Neuron (in vitro differentiated cells): Measurements from ENCODE around the gene SMIM24.
"Not testable (repeated sequence)": the region's sequence is repeated elsewhere in the genome, so short reads cannot be mapped to it uniquely, and the experiment has no call there.

ENCODE experiments used
- H2AFZ ChIP-seq: one replicate; pipeline ENCODE4 v1.6.1; 2013; ENCODE audit warnings: low read depth, mild to moderate bottlenecking, inconsistent platforms, low read length, moderate library complexity
- H3K27me3 ChIP-seq: one replicate; pipeline ENCODE4 v1.6.1; 2013; ENCODE audit warnings: low read length; ENCODE audit not compliant: insufficient read depth
- H3K36me3 ChIP-seq: one replicate; pipeline ENCODE4 v1.6.1; 2013; ENCODE audit warnings: low read length; ENCODE audit not compliant: insufficient read depth
- H3K4me1 ChIP-seq: one replicate; pipeline ENCODE4 v1.6.1; 2013; ENCODE audit warnings: low read length; ENCODE audit not compliant: insufficient read depth
- H3K4me3 ChIP-seq: 2 replicates; pipeline ENCODE4 v1.5.1; 2013; ENCODE audit warnings: mild to moderate bottlenecking, low read length, moderate library complexity
- H3K9me3 ChIP-seq: one replicate; pipeline ENCODE4 v1.6.1; 2013; ENCODE audit warnings: low read length

The SMIM24 gene

GRCh38 chr19:3443840-3444694 lies 36.3 kb downstream of the SMIM24 start:
- Histone ChIP-seq H3K4me3 (peak overlapping the region; percentile 2), H3K27me3 (peaks cover 18% of the 10 kb centered on the region), H3K9me3 (no peaks in the 10 kb centered on the region), H2AFZ (no peak overlapping the region), H3K36me3 (no peaks in the 10 kb centered on the region), H3K4me1 (peaks cover 18% of the 10 kb centered on the region)

DNA sequence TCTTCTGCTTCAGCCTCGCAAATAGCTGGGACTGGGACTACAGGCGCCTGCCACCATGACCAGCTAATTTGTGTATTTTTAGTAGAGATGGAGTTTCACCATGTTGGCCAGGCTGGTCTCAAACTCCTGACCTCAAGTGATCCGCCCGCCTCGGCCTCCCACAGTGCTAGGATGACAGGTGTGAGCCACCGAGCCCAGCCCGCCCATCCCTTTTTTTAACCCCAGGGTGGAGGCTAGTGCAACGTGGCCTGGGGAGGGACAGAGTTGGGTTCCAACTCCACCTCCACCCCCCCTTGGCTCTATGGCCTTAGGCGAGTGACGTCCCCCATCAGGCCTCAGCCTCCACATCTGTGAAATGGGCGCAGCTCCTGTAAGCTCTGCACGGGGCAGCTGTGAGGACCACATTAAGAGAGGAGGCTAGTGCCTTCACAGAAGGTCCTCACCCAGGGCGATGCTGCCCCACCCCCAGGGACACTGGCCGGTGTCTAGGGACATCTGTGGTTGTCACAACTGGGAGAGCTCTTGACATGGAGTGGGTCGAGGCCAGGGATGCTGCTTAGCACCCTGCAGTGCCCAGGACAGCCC lies 37.7 kb downstream of the SMIM24 start:
- Histone ChIP-seq H3K9me3 (no peaks in the 10 kb centered on the region), H3K27me3 (peaks cover 11% of the 10 kb centered on the region), H2AFZ (no peak overlapping the region), H3K4me1 (peaks cover 18% of the 10 kb centered on the region), H3K4me3 (no peak overlapping the region), H3K36me3 (no peaks in the 10 kb centered on the region)

DNA sequence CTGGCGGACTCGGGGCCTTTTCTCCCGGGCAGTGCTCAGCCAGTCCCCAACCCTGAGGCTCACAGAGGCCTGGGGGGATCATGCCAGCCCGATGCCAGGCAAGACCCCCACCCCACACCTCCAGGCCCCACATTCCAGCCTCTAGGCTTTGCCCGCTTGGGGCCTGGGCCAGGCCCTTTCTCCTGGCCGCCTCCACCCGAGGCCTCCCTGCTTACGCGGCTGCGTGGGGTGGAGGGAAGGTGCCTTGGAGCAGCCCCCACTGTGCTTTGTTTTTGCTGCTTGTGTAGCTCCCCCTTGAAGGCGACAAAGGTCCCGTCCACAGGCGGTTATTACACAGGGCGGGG lies 38.4 kb downstream of the SMIM24 start:
- H3K4me1 ChIP-seq: peaks cover 18% of the 10 kb centered on the region
- peaks cover 8% of the 10 kb centered on the region for H3K27me3 ChIP-seq
- H2AFZ ChIP-seq: no peak overlapping the region
- no peaks in the 10 kb centered on the region for H3K36me3 ChIP-seq
- H3K9me3 ChIP-seq: no peaks in the 10 kb centered on the region
- no peak overlapping the region for H3K4me3 ChIP-seq

DNA sequence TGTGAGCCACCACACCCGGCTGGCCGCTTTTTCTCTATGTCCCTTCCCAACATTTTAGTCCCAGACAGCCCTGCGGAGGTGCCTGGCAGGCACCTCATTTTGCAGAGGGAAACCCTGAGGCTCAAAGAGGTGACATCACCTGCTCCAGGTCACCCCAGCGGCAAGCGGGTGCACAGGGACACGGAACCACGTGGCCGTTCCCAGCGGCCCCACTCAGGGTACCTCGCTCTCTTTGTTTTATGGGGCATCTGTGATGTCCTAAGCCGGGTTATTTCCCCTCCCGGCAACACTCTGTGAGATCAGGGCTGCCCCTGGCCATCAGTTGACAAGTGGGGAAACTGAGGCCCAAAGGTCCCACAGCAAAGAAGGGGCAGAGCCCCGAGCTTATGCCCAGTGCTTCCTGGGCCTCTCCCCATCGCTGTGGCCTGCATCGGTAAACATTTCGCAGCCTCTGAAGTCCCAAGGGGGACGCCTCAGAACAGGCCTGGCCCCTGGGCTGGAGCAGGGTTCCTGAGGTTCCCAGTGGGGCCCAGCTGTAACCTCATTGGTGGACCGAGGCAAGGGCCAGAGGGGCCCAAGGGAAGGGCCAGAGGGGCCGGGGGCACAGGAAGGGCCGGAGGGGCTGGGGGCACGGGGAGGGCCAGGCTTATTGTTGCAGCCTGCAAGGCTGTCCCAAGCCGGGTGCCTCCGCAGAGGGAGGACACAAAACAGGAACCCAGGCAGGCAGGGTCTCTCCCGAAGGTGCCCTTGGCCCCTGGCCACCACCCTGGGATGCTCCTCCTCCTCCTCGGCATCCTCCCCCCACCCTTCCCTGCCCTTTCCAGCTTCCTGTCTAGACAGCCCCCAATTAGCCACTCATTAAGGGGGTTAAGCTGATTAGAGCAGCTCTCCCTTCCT lies 39.0 kb downstream of the SMIM24 start:
- Histone ChIP-seq H3K4me1 (peaks cover 18% of the 10 kb centered on the region), H2AFZ (no peak overlapping the region), H3K27me3 (peaks cover 8% of the 10 kb centered on the region), H3K9me3 (no peaks in the 10 kb centered on the region), H3K4me3 (no peak overlapping the region), H3K36me3 (no peaks in the 10 kb centered on the region)

GRCh38 chr19:3440082-3440481 lies 40.2 kb downstream of the SMIM24 start:
- H3K36me3 ChIP-seq: no peaks in the 10 kb centered on the region

GRCh38 chr19:3434630-3435553 lies 45.4 kb downstream of the SMIM24 start:
- Histone ChIP-seq H3K27me3 (no peaks in the 10 kb centered on the region), H3K4me1 (peaks cover 3% of the 10 kb centered on the region), H3K9me3 (no peaks in the 10 kb centered on the region), H3K4me3 (peak overlapping the region; percentile 73), H2AFZ (peak overlapping the region; percentile 69), H3K36me3 (no peaks in the 10 kb centered on the region)

More at GRCh38 chr19:3440082-3440481, 40.2 kb downstream of the SMIM24 start:
- peaks cover 16% of the 10 kb centered on the region for H3K4me1 ChIP-seq
- no peak overlapping the region for H2AFZ ChIP-seq
- H3K9me3 ChIP-seq: no peaks in the 10 kb centered on the region
- H3K27me3 ChIP-seq: peaks cover 8% of the 10 kb centered on the region
- no peak overlapping the region for H3K4me3 ChIP-seq

DNA sequence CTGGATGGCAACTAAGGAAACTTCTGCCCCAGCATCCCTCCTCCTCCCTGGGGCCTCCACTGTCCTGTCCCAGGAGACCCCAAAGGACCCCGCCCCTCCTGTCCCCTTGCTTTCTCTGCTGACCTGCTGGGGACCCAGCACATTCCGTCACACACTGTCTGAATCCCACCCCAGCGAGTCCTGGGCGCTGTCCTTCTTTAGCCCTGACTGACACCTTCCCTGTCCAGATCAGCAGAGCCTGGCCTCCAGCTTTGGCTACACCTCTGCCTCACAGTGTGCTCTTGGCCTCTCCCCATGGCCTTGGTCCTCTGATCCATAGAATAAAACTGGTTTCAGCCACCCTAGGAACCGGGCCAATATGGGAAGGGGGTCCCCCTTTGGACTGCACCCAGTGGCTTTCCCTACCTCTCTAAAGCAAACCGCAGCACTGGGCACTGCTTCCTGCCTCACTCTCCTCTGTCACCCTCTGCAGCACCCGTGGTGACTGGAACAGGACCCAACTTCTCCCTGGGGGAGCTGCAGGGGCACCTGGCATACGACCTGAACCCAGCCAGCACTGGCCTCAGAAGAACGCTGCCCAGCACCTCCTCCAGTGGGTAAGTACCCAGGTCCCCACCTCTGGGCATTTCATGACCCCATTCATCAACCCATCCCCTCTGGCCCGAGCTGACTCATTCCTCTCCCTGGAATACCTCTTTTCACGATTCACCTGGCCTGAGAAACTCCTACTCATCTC lies 46.4 kb downstream of the SMIM24 start:
- Histone ChIP-seq H3K36me3 (no peaks in the 10 kb centered on the region), H3K4me1 (peaks cover 3% of the 10 kb centered on the region), H3K9me3 (no peaks in the 10 kb centered on the region), H3K27me3 (no peaks in the 10 kb centered on the region), H2AFZ (no peak overlapping the region), H3K4me3 (peak overlapping the region; percentile 73)

DNA sequence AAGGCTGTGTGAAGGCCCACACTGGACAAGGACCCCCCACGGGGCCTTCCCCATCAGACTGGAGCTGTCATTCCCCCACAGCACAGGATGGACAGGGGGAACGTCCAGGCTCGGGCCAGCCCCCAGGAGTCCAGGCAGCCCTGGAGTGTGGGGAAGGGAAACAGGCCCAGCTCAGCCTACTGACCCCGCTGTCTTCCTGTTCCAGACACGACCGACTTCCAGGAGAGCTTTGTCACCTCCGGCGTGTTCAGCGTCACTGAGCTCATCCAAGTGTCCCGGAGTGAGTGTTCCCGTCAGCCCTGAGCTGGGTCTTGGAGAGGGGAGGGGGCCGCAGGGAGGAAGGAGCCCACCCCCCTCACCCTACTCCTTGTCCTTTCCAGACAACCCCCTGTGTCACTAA lies 47.0 kb downstream of the SMIM24 start:
- no peaks in the 10 kb centered on the region for H3K9me3 ChIP-seq
- no peak overlapping the region for H3K4me3 ChIP-seq
- H2AFZ ChIP-seq: no peak overlapping the region
- peaks cover 3% of the 10 kb centered on the region for H3K4me1 ChIP-seq
- H3K36me3 ChIP-seq: no peaks in the 10 kb centered on the region
- H3K27me3 ChIP-seq: peaks cover 2% of the 10 kb centered on the region

DNA sequence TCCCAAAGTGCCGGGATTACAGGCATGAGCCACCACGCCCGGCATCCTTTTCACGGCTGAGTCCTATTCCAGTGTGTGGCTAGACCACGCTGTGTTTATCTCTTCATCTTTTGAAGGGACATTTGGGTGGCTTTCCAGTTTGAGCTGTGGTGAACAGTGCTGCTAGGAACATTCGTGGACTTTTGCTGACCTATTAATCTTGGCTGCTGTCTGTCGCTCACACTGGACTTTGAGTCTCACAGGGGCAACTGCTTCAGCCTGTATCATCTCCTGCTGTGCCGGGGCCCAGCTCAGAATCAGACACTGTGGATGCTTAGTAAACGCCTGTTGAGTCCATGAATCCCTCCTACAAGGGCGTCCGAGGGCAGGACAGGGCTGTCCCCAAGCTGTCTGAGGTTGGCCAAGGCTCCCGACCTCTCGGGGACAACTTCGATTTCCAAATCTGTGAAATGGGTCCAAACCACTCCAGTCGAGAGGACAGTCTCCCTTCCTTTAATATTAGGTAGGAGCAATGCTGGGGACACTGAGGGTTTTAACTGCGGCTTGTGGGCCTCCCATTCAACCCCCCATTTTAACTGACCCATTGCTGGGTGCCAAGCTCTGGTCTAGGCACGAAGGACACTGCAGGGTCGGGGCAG lies 48.4 kb downstream of the SMIM24 start:
- Histone ChIP-seq H3K36me3 (no peaks in the 10 kb centered on the region), H2AFZ (no peak overlapping the region), H3K27me3 (peaks cover 4% of the 10 kb centered on the region), H3K4me1 (peaks cover 3% of the 10 kb centered on the region), H3K4me3 (no peak overlapping the region), H3K9me3 (no peaks in the 10 kb centered on the region)

DNA sequence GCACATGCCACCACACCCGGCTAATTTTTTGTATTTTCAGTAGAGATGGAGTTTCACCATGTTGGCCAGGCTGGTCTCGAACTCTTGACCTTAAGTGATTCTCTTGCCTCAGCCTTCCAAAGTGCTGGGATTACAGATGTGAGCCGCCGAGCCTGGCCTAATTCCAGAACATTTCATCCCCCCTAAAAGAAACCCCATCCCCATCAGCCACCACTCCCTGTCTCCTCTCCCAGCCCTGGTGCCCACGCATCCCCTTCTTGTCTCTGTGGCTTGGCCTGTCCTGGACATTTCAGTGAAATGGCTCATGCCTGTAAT lies 50.0 kb downstream of the SMIM24 start:
- not testable (repeated sequence) for H3K4me3 ChIP-seq, H3K9me3 ChIP-seq, H3K36me3 ChIP-seq, H3K4me1 ChIP-seq, H3K27me3 ChIP-seq, H2AFZ ChIP-seq

GRCh38 chr19:3426433-3426832 lies 53.9 kb downstream of the SMIM24 start:
- H2AFZ ChIP-seq: no peak overlapping the region
- no peaks in the 10 kb centered on the region for H3K4me1 ChIP-seq
- peaks cover 4% of the 10 kb centered on the region for H3K27me3 ChIP-seq
- no peak overlapping the region for H3K4me3 ChIP-seq
- H3K9me3 ChIP-seq: no peaks in the 10 kb centered on the region
- H3K36me3 ChIP-seq: no peaks in the 10 kb centered on the region
